Measurements from ENCODE around the gene MED17.

MED17 gene

GRCh38 chr11:93845181-93846092, 61.4 kb downstream of the MED17 start:
- H3K4me3 ChIP-seq (ENCODE audit: low read depth, low read length), result no peak overlapping the region
- TF ChIP-seq, protein P1, sequence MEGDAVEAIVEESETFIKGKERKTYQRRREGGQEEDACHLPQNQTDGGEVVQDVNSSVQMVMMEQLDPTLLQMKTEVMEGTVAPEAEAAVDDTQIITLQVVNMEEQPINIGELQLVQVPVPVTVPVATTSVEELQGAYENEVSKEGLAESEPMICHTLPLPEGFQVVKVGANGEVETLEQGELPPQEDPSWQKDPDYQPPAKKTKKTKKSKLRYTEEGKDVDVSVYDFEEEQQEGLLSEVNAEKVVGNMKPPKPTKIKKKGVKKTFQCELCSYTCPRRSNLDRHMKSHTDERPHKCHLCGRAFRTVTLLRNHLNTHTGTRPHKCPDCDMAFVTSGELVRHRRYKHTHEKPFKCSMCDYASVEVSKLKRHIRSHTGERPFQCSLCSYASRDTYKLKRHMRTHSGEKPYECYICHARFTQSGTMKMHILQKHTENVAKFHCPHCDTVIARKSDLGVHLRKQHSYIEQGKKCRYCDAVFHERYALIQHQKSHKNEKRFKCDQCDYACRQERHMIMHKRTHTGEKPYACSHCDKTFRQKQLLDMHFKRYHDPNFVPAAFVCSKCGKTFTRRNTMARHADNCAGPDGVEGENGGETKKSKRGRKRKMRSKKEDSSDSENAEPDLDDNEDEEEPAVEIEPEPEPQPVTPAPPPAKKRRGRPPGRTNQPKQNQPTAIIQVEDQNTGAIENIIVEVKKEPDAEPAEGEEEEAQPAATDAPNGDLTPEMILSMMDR (IDR thresholded peaks at IDR 0.05; ENCODE audit: insufficient read depth, low read depth, low read length, missing control alignments), result no peak
- DNase-seq (ENCODE audit: low read depth), result no peak

- TF ChIP-seq, protein P1 (IDR thresholded peaks at IDR 0.05; ENCODE audit: insufficient read depth, low read depth, low read length, missing control alignments), result no peak
- DNase-seq (ENCODE audit: low read depth), result no peak
- H3K4me3 ChIP-seq (ENCODE audit: low read depth, low read length), result no peak overlapping the region
These were observed 62.3 kb downstream of the MED17 start for GRCh38 chr11:93846411-93846810.

DNA sequence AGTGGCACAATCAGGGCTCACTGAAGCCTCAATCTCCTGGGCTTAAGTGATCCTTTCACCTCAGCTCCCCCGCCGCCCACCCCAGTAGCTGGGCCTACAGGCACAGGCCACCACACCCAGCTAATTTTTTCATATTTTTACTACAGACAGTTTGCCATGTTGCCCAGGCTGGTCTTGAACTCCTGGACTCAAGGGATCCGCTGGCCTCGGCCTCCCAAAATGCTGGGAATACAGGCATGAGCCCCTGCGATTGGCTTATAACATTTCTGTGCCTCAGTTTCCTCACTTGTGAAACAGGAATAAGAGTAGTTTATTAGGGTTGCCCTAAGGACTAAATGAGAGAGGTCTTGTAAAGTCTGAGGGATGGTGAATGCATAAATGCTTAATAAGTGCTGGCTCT, 65.1 kb downstream of the MED17 start:
- H3K4me3 ChIP-seq (ENCODE audit: low read depth, low read length), result no peak overlapping the region
- DNase-seq (ENCODE audit: low read depth), result no peak
- TF ChIP-seq, protein P1 (IDR thresholded peaks at IDR 0.05; ENCODE audit: insufficient read depth, low read depth, low read length, missing control alignments), result no peak

DNA sequence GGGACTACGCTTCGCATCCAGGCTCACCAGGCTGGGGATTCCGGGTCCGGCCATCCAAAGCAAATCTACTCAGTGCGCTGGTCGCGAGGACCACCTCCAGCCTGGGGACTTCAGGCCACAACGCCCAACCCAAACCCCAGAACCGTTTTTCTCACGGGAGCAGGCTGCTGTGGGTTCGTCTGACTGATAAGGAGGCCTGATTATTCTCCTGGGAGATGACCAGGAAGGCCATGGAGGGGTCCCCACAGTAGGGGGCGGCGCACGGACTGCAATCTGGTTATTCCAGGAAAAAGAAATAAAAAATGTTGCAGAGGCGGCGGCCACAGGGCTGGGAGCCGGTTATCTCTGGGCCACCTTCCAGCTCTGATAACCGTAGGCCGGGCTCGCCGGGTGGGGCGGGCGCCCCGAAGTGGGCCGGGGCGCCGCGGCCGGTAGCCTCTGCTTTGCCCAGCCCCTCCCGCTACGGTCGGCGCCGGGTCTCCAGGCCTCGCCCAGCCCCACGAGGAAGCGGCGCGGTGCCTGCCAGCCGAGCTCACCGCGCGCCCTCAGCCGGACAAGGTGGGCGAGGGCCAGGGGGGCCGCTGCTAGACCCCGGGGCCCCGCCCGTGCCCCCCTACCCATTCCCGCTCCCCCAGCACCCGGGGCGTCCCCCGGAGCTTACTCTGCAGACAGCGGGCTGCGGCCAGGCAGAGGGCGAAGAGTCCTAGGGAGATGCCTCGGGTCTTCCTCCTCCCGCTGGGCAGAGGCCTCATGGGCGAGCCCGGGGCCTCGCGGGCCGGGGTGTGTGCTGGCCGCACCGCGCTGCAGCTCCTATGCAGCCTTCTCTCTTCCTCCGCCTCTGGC, 65.9 kb downstream of the MED17 start:
- TF ChIP-seq, protein P1 (IDR thresholded peaks at IDR 0.05; ENCODE audit: insufficient read depth, low read depth, low read length, missing control alignments), result no peak
- H3K4me3 ChIP-seq (ENCODE audit: low read depth, low read length), result no peak overlapping the region
- DNase-seq (ENCODE audit: low read depth), result no peak

GRCh38 chr11:93850594-93851018, 66.5 kb downstream of the MED17 start, which contains the start of gene VSTM5:
VSTM5 (minus strand) TSS chr11:93850618; CDS start chr11:93850502, 116 bp downstream.
- TF ChIP-seq, protein P1 (IDR thresholded peaks at IDR 0.05; ENCODE audit: insufficient read depth, low read depth, low read length, missing control alignments), result no peak
- H3K4me3 ChIP-seq (ENCODE audit: low read depth, low read length), result no peak within 1 kb of the TSS
- DNase-seq (ENCODE audit: low read depth), result no peak

DNA sequence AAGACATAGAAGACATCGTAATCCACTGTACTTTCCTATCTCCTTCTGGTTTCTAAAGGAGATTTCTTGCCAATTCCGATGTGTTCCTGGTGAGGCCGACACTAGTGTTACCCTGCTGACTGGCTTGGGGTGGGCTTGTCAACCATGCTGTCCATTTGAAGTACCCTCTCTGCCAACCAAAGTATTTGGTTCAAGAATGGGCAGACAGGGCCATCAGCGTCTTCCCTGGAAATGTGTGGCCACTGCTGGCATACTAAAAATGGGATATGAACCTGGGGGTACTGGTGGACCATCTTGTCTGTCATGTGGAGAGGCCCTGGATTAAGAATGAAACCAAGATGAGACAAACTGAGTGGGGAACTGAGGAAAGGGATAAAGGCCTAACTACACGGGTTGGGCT, 68.2 kb downstream of the MED17 start:
- H3K4me3 ChIP-seq (ENCODE audit: low read depth, low read length), result no peak overlapping the region
- no peak for DNase-seq (ENCODE audit: low read depth)
- TF ChIP-seq, protein P1 (IDR thresholded peaks at IDR 0.05; ENCODE audit: insufficient read depth, low read depth, low read length, missing control alignments), result no peak

All from GM12865 (cell line).